Dendritic cell treated with granulocyte-macrophage colony-stimulating factor and Interleukin-4, amounts not matched to agents 40 ng/mL and 50 ng/mL, for 4 days (primary cell): ENCODE measurements around the gene MATN4.

Experiments used
- H3K27ac Mint-ChIP-seq: one replicate; pipeline ENCODE4 v1.8.0; 2022; ENCODE audit warnings: mild to moderate bottlenecking, mixed read lengths
- H3K27me3 Mint-ChIP-seq: one replicate; pipeline ENCODE4 v1.8.0; 2022; ENCODE audit warnings: mild to moderate bottlenecking, mixed read lengths
- H3K36me3 Mint-ChIP-seq: one replicate; pipeline ENCODE4 v1.8.0; 2022; ENCODE audit warnings: low read depth, mixed read lengths
- H3K4me1 Mint-ChIP-seq: one replicate; pipeline ENCODE4 v1.8.0; 2022; ENCODE audit warnings: low read depth, mixed read lengths
- H3K4me3 Mint-ChIP-seq: one replicate; pipeline ENCODE4 v1.8.0; 2022; ENCODE audit warnings: mild to moderate bottlenecking, moderate library complexity, mixed read lengths
- H3K9me3 Mint-ChIP-seq: one replicate; pipeline ENCODE4 v1.8.0; 2022; ENCODE audit warnings: mixed read lengths
- intact Hi-C: fragments of 100-400 bp; cut with micrococcal nuclease; formaldehyde crosslinking; loops from one replicate; pipeline ENCODE4 v1.15.0; 2022

Gene MATN4

DNA sequence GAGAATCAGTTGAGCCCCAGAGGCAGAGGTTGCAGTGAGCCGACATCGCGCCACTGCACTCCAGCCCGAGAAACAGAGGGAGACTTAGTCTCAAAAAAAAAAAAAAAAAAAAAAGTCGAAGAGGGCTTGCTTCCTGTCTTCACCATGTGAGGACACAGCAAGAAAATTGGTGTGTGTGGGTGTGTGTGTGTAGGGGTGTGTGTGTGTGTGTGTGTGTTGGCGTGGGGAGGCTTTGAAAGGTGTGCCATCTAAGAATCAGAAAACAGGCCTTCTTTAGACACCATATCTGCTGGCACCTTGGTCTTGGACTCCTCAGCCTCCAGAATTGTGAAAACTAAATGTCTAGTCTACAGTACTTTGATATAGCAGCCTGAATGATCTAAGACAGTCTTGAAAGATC is 8.3 kb downstream of the MATN4 start:
- no peak overlapping the region for H3K27ac Mint-ChIP-seq
- no peak overlapping the region for H3K4me3 Mint-ChIP-seq
- no peaks in the 10 kb centered on the region for H3K9me3 Mint-ChIP-seq
- H3K27me3 Mint-ChIP-seq: peaks cover 43% of the 10 kb centered on the region
- intact Hi-C loops: no loop called here
- no peaks in the 10 kb centered on the region for H3K36me3 Mint-ChIP-seq
- H3K4me1 Mint-ChIP-seq: no peaks in the 10 kb centered on the region

DNA sequence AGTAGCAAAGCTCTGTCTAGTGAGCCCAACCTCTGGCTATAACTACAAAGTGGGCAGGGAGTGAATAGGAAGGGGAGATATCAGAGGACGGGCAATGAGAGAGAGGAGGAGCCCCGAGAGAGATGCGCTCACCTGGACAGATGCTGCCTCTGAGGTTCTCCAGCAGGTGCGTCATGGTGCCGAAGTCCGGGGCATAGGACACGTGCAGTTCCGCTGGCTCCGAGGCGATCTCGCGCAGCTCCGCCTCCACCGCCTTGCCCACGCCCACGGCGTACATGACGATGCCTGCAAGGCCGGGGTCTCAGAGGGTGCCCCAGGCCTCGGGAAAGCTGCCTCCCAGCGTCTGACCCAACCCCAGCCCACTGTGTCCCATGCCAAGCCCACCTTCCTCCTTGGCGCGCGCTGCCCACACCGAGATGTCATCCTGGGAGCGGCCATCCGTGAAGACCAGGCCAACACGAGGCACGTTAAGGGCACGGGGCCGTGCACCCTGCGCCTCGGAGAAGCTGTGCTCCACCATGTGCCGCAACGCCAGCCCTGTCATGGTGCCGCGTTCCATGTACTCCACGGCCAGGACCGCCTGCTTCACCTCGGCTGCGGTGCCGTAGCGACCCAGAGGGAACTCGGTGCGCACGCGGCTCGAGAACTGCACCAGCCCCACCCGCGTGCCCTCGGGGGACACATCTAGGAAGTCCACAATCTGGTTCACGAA is 10.2 kb downstream of the MATN4 start:
- H3K27ac Mint-ChIP-seq: no peak overlapping the region
- peaks cover 40% of the 10 kb centered on the region for H3K27me3 Mint-ChIP-seq
- no peak overlapping the region for H3K4me3 Mint-ChIP-seq
- H3K4me1 Mint-ChIP-seq: peaks cover 12% of the 10 kb centered on the region
- intact Hi-C loops: no loop called here
- no peaks in the 10 kb centered on the region for H3K9me3 Mint-ChIP-seq
- no peaks in the 10 kb centered on the region for H3K36me3 Mint-ChIP-seq

DNA sequence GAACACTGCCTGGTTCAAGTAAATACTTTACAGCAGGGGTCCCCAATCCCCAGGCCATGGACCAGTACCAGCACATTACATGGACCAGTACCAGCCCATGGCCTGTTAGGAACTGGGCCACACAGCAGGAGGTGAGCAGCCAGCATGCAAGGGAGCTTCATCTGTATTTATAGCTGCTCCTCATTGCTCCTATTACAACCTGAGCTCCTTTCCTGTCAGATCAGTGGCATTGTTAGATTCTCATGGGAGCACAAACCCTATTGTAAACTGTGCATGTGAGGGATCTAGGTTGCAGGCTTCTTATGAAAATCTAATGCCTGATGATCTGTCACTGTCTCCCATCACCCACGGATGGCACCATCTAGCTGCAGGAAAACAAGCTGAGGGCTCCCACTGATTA is 13.4 kb downstream of the MATN4 start:
- Mint-ChIP-seq H3K4me3 (no peak overlapping the region), H3K27me3 (peaks cover 47% of the 10 kb centered on the region), H3K9me3 (no peaks in the 10 kb centered on the region), H3K4me1 (peaks cover 25% of the 10 kb centered on the region), H3K27ac (no peak overlapping the region), H3K36me3 (no peaks in the 10 kb centered on the region)
- intact Hi-C loops: loop anchor here (5.0 kb wide), 1 partner anchor 197 kb away; no protein-coding TSS in a partner anchor

DNA sequence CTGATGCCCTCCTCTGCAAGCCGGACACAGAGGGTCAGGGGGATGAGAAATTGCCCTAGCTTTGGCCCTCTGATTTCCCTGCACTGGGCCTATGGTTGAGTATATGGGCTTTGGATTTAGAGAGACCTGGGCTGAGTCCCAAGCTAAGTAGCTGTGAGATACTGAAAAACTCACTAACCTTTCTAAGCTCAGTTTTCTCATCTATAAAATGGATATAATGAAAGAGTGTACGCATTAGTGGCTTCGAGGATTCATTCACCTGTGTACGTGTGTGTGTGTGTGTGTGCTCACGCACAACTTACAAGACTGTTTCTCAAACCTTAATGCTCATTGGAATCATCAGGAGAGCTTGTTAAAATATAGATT is 14.1 kb downstream of the MATN4 start:
- H3K27me3 Mint-ChIP-seq: peaks cover 47% of the 10 kb centered on the region
- intact Hi-C loops: loop anchor here (5.0 kb wide), 1 partner anchor 197 kb away; no protein-coding TSS in a partner anchor

DNA sequence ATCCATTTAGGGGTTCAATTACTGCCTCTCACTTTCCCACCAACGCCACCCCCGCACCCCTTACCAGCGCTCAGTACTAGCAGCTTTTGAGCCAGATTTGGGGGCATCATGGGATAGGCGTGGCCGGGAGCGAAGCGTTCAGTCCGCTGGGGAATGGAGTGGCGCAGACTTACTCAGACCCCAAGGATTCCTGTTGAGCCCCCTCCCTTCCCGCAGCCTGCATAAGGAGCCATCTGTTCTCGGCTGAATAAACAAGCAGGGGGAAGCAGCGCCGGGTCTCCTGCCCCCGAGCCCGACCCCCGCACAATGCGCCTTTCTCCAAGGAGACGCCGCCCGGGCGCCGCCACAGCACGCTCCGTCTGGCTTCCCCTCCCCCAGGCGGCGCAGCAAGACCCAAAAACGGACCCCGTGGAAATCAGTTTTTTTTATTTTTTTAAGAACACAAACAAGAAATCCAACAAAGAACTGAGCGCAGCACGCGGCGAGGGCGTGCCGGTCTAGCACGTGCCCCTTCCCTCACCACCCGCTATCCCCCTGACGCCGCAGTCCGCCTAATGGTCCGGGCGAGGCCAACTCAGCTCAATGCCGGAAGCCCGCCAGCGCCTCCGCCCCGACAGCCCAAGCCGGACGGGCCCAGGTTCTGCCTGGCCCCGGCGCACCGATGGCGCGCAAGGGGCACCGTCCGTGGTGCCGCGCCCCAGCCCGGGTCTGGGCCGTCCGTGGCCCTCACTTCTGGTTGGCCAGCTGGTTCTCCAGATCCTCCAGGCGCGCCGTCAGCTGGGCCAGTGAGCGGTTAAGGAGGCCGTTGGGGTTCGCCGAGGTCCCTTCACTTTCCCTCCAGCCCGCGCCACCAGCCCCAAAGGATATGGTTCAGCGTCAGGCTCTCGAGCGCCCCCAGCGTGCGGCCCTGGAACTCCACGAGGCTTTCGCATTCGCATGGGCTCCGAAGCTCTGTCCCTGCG is 14.8 kb downstream of the MATN4 start:
- no peaks in the 10 kb centered on the region for H3K9me3 Mint-ChIP-seq
- peaks cover 52% of the 10 kb centered on the region for H3K27me3 Mint-ChIP-seq
- intact Hi-C loops: loop anchor here (5.0 kb wide), 1 partner anchor 196 kb away; no protein-coding TSS in a partner anchor
- H3K4me1 Mint-ChIP-seq: peaks cover 25% of the 10 kb centered on the region
- H3K27ac Mint-ChIP-seq: peak overlapping the region; percentile 51
- H3K4me3 Mint-ChIP-seq: peak overlapping the region; percentile 70
- no peaks in the 10 kb centered on the region for H3K36me3 Mint-ChIP-seq

More for the DNA sequence above, 14.1 kb downstream of the MATN4 start:
- H3K27ac Mint-ChIP-seq: peak overlapping the region; percentile 51
- H3K4me3 Mint-ChIP-seq: peak overlapping the region; percentile 70
- no peaks in the 10 kb centered on the region for H3K9me3 Mint-ChIP-seq
- peaks cover 25% of the 10 kb centered on the region for H3K4me1 Mint-ChIP-seq
- H3K36me3 Mint-ChIP-seq: no peaks in the 10 kb centered on the region

DNA sequence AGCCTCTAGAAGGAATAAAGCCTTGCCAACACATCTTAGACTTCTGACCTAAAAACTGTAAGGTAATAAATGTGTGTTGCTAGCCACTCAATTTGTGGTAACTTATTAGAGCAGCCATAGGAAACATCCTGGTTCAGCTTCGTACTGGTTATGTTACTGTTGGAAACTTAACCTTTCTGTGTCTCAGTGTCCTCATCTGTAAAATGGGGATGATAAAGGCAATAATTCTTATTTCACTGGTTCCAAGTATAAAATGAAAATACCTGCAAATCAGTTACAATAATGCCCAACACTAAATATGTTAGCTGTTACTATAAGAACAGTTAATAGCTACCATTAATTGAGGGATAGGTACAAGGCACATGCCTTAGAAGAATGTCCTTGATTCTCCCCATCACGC is 15.8 kb downstream of the MATN4 start:
- Mint-ChIP-seq H3K4me1 (peaks cover 25% of the 10 kb centered on the region), H3K9me3 (no peaks in the 10 kb centered on the region), H3K27me3 (peaks cover 51% of the 10 kb centered on the region), H3K27ac (no peak overlapping the region), H3K36me3 (no peaks in the 10 kb centered on the region), H3K4me3 (no peak overlapping the region)
- intact Hi-C loops: loop anchor here (5.0 kb wide), 1 partner anchor 195 kb away; no protein-coding TSS in a partner anchor

DNA sequence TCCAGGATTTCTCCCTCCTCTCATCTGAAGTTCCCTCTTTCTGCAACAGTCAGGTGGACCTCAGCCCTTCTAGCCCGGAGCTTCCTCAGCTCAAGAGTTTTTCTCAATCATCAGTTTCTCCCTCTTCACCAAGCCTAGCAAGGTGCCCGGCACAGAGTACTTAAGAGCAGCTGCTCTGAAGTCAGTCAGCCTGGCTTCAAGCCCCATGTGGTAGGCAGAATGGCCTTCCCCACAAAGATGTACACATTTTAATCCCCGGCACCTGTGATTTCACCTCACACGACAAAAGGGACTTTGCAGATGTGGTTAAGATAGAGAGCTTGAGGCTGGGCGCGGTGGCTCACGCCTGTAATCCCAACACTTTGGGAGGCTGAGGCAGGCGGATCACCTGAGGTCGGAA is 16.6 kb downstream of the MATN4 start:
- Mint-ChIP-seq H3K27ac (no peak overlapping the region), H3K27me3 (peaks cover 54% of the 10 kb centered on the region), H3K4me1 (peaks cover 25% of the 10 kb centered on the region), H3K4me3 (no peak overlapping the region), H3K36me3 (no peaks in the 10 kb centered on the region), H3K9me3 (no peaks in the 10 kb centered on the region)
- intact Hi-C loops: loop anchor here (1.0 to 5.0 kb wide), 2 partner anchors 152 to 194 kb away; no protein-coding TSS in a partner anchor

DNA sequence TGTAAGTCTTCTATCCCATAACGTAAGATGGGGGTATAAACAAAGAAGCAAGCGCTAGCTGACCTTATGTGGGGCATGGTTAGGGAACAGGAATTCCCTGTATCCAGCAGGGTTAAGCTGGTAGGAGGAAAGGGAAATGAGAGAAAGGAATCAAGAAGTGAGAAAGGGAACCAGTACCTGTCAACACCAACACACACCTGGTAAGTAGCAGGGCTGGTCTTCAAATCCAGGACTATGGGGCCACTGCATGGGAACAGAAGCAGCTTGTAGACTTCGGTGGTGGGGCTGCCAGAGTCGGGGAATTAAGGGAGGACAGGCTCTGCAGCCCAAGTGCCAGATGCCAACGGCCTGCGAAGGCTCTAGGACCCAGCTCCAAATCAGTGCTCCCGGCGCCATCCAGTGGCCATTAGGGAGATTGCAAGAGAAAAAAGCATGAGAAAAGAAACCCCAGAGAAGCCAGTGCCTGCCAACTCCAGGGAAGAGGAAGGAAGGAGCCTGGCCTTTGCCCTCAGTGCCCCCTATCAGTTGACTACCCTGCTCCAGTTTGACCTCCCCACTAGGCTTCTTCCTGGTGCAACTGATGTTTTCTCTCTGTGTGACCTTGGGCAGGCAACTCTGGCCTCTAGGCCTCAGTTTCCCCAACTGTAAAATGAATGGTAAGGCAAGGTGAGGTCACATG is 17.3 kb downstream of the MATN4 start:
- Mint-ChIP-seq H3K27me3 (peaks cover 54% of the 10 kb centered on the region), H3K27ac (no peak overlapping the region), H3K36me3 (no peaks in the 10 kb centered on the region), H3K4me3 (no peak overlapping the region), H3K9me3 (no peaks in the 10 kb centered on the region), H3K4me1 (peaks cover 25% of the 10 kb centered on the region)
- intact Hi-C loops: loop anchor here (1.0 to 5.0 kb wide), 2 partner anchors 152 to 194 kb away; no protein-coding TSS in a partner anchor

DNA sequence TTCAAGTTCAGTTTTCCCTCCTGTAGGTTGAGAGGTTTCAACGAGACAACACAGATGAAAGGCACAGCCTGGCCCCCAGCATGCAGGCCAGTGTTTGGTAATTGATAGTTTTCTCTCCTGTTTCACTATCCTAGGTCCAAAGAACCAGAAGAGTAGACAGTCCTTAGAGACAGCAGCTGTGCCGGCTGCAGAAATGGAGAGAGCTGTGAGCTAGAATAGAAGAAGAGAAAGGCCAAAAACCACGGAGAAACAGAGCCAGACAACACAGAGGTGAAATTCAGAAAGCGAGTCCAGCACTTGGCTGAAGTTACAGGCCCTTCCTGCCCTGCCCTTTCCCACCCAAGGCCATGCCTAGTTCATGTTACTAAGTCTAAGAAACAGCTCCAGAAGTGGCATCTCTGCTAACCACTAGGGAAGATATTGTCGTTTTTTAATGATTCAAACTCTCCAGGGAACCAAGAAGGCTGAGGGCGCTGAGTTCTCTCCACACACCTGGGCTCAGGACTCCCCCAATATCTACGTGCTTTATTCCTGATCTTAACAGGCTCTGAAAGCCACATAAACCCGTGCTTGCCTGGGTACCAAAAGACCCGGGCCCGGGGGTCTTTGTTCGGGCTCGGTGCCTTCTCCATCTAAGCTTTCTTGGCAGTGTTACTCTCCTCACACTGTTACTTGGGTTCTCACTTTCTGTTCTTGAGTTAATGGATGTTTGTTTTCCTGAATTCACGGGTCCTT is 18.0 kb downstream of the MATN4 start:
- Mint-ChIP-seq H3K4me3 (no peak overlapping the region), H3K9me3 (no peaks in the 10 kb centered on the region), H3K27ac (no peak overlapping the region), H3K27me3 (peaks cover 50% of the 10 kb centered on the region), H3K36me3 (no peaks in the 10 kb centered on the region), H3K4me1 (peaks cover 25% of the 10 kb centered on the region)
- intact Hi-C loops: loop anchor here (5.0 kb wide), 1 partner anchor 193 kb away; no protein-coding TSS in a partner anchor

DNA sequence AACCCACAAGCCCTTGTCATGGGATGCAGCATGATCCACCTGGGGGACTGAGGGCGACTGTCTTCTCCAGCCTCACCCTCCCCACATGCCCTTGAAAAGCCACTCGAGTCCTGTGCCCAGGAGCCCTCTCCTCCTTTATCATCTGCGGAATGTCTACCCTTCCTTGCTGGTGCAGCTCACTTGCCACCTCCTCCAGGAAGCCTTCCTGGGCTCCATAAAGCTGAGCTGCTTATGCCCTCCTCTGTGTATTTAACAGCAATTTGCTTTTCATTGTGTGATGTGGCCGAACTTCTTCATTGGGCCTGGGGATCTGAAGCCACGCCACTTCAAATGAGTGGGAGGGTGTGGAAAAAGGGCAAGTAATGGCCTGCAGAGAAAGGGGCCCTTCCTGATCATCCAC is 19.2 kb downstream of the MATN4 start:
- Mint-ChIP-seq H3K4me3 (no peak overlapping the region), H3K9me3 (no peaks in the 10 kb centered on the region), H3K27ac (no peak overlapping the region), H3K27me3 (peaks cover 43% of the 10 kb centered on the region), H3K36me3 (no peaks in the 10 kb centered on the region), H3K4me1 (peaks cover 26% of the 10 kb centered on the region)
- intact Hi-C loops: no loop called here

DNA sequence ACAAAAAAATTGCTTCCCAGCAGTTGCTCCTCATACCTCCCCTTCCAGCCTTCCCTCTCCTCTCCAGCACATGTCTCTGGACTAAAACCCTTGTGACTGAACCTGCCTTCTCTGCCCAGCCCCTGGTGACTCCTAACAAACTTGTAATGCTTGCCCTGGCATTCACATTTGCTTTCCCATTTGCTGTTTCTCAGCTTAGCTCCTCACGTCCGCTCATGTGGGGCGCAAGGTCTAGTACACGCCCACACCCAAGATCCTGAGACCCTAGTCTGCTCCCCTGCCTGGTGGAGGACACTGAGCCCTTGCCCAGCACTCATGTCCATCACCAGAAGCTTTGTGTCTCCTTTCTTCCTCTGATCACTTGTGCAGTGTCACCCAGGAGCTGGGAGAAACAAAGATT is 19.7 kb downstream of the MATN4 start:
- Mint-ChIP-seq H3K27ac (no peak overlapping the region), H3K4me1 (peaks cover 26% of the 10 kb centered on the region), H3K9me3 (no peaks in the 10 kb centered on the region), H3K36me3 (no peaks in the 10 kb centered on the region), H3K4me3 (no peak overlapping the region), H3K27me3 (peaks cover 38% of the 10 kb centered on the region)
- intact Hi-C loops: no loop called here

DNA sequence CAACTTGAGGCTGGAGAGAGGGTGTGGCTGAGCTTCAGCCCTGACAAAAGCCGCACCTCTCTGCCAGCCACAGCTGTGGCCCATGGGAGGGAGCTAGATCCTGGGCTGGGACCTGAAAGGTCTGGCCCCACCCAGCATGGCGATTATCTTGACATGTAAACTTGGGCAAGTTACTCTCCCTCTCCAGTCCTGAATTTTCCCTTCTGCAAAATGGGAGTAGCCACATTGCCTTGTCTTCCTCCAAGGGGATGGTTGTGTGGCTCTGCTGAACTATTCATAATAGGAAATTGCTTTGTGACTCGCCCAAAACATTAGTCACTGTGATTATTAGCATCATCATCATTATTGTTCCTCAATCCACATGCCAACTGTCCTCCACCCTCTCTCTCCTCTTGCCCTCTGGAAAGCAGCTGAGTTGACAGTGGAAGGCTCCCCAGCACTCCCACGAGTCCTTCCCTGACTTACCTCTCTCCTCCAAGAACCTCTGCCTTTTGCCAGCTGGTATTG is 24.5 kb downstream of the MATN4 start:
- intact Hi-C loops: no loop called here
- Mint-ChIP-seq H3K27ac (peak overlapping the region; percentile 21), H3K36me3 (no peaks in the 10 kb centered on the region), H3K4me3 (no peak overlapping the region), H3K9me3 (no peaks in the 10 kb centered on the region), H3K4me1 (peaks cover 19% of the 10 kb centered on the region), H3K27me3 (peaks cover 16% of the 10 kb centered on the region)
